Adrenal gland (tissue), 12 donors: Measurements from ENCODE around the gene XPA. TPM values are rescaled to one million over a fixed set of nuclear protein-coding genes. Genes with fewer than 3 reads are reported as not detected.

Source experiments
- DNase-seq, 7 donors: peaks; one replicate each; pipeline ENCODE4 v3.0.0-alpha.2; 2019 to 2020
- H3K27ac ChIP-seq, 5 donors: fragments of 200-600 bp; sonication (generic) in 4 of 5; 1 replicate in 3 of 5; 2 replicates in 2 of 5; pipeline versions ENCODE4 v1.5.1 to v1.8.0; 2016 to 2020; ENCODE audit warnings: mild to moderate bottlenecking in 1 of 5
- H3K27me3 ChIP-seq: fragments of 200-600 bp; 2 replicates; pipeline ENCODE4 v1.8.0; 2021
- H3K36me3 ChIP-seq, 2 donors: fragments of 200-600 bp; replicated peaks in 1 of 2; 1 replicate in 1 of 2; 2 replicates in 1 of 2; pipeline versions ENCODE4 v1.5.1 to v1.8.0; 2018 to 2022
- H3K4me1 ChIP-seq, 2 donors: fragments of 200-600 bp; replicated peaks in 1 of 2; 1 replicate in 1 of 2; 2 replicates in 1 of 2; pipeline versions ENCODE4 v1.5.1 to v1.8.0; 2018 to 2021
- H3K4me3 ChIP-seq, 4 donors: fragments of 200-600 bp; sonication (generic) in 3 of 4; one replicate each; pipeline ENCODE4 v1.5.1; 2016 to 2018
- H3K9me3 ChIP-seq, 3 donors: fragments of 200-600 bp; sonication (generic) in 1 of 3; replicated peaks in 1 of 3; 1 replicate in 2 of 3; 2 replicates in 1 of 3; pipeline versions ENCODE4 v1.5.1 to v1.8.0; 2016 to 2021
- POLR2A ChIP-seq, 2 donors: fragments of 450-650 bp; IDR thresholded peaks; one replicate each; pipeline ENCODE4 v1.6.1; 2017; ENCODE audit warnings: antibody characterized with exemption in 2 of 2, mild to moderate bottlenecking in 2 of 2, moderate library complexity in 1 of 2
- WGBS, 4 donors: extraction: QIAGEN DNeasy Blood & Tissue Kit in 2 of 4; methylation state at CpG; one replicate each; pipeline versions ENCODE4 v1.1.5 to v1.1.7; 2013 to 2017; 5-methylcytosine and 5-hydroxymethylcytosine counted together
- intact Hi-C, 2 donors: fragments of 100-400 bp; cut with DNase I; formaldehyde crosslinking; loops; one replicate each; pipeline versions ENCODE4 v1.14.1 to v1.15.0; 2022 to 2023
- polyA plus RNA-seq, 3 donors: library from polyadenylated mRNA; stranded (reverse); fragments of 200-250 nt in 2 of 3; fragments of 350-450 nt in 1 of 3; fragmentation: Illumina TruSeq in 1 of 3; extraction: RNeasy Lipid Tissue Mini Kit (QIAGEN cat#74804) in 1 of 3; gene quantifications; one replicate each; pipeline ENCODE4 v1.2.3, GENCODE V29; 2013 to 2014
- total RNA-seq, 9 donors: library from RNA; depleted of rRNA in 4 of 9; stranded (reverse); fragments of >200 nt in 4 of 9; fragments of 120-200 nt in 1 of 9; fragmentation: NEBNext Ultra II Directional in 1 of 9; extraction: Animal tissue kit (Norgen Biotek cat#: 25700) in 1 of 9; gene quantifications; one replicate each; pipeline versions ENCODE4 v1.1.0 to v1.2.4, GENCODE V29; 2013 to 2023
- TF ChIP-seq, protein P1 (sequence below), 6 experiments: fragments of 450-650 bp in 4 of 6; fragments of 200-600 bp in 2 of 6; sonication (generic) in 1 of 6; IDR thresholded peaks; 1 replicate in 5 of 6; 2 replicates in 1 of 6; pipeline versions ENCODE4 v1.5.1 to v1.8.0; 2016 to 2021; ENCODE audit warnings: antibody characterized with exemption in 6 of 6, mild to moderate bottlenecking in 2 of 6, moderate library complexity in 1 of 6
- donor health status: healthy with polysubstance abuse.
- donor health status: Bipolar disorder and iron deficiency.
- donor health status: DM: yes; HTN: yes; CAD: no.
- donor health status: DM: no; HTN: no; CAD: no.
- donor health status: DM: no; HTN: no; CAD: no.
- donor health status: DM: yes; HTN: yes; CAD: no.

Gene XPA
- total and polyA plus RNA-seq, 12 donors = 7.5 to 21.0 (median 15.5) TPM

DNA sequence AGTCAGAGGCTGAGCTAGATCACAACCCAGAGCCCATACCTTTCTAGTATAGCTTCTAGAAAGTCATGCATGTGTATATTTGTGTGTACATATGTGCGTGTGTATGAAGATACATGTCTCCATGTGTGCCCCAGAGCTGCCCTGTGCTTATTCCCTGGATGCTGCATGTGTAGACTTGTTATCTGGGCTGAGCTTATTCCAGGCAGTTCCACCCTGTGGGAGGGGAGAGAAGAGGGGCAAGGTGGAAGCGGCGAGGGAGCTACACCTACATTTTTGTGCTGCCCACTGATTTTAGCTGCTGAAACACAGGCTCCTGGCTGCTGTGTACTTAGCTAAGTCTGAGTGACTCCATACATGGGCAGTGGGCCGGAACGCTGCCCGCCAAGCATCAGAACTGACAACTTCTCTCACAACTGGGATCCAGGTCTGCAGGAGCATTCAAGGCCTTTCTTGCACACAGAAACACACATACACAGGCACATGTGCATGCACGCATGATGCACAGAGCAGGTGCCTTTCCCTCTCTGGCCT lies 38.0 kb upstream of the XPA start:
- intact Hi-C loops = no loop called here
- peaks cover 11% of the 10 kb centered on the region for H3K27me3 ChIP-seq
- 84 to 100% (median 91%) methylated on average over 4 to 7 of the region's 7 CpGs for WGBS, 4 donors

DNA sequence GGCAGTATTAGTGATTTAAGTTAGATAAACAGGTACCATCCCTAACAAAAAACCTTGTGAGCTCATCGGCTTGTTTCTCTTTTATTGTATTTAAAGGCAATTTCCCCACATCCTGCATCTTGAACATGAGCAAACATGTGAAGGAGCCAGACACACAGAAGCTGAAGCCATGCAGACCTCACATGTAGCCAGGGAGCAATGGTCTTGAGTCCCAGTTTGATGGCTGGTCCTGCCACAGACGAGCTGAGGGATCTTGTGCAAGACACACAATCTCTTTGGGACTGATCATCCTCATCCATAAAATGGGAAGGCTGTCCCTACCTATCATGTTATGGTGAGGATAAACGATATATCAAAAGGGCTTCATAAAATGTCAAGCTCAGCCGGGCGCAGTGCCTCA lies 29.6 kb upstream of the XPA start:
- Histone ChIP-seq H3K27ac (no peak overlapping the region), H3K36me3 (no peaks in the 10 kb centered on the region), H3K9me3 (no peaks in the 10 kb centered on the region), H3K27me3 (no peaks in the 10 kb centered on the region), H3K4me1 (no peaks in the 10 kb centered on the region), H3K4me3 (no peak overlapping the region)
- WGBS, 4 donors = 78 to 85% (median 84%) methylated on average over 5 of the region's 5 CpGs
- intact Hi-C loops = no loop called here
- TF ChIP-seq POLR2A (IDR thresholded peaks at IDR 0.05) = no peak
- TF ChIP-seq, protein P1, sequence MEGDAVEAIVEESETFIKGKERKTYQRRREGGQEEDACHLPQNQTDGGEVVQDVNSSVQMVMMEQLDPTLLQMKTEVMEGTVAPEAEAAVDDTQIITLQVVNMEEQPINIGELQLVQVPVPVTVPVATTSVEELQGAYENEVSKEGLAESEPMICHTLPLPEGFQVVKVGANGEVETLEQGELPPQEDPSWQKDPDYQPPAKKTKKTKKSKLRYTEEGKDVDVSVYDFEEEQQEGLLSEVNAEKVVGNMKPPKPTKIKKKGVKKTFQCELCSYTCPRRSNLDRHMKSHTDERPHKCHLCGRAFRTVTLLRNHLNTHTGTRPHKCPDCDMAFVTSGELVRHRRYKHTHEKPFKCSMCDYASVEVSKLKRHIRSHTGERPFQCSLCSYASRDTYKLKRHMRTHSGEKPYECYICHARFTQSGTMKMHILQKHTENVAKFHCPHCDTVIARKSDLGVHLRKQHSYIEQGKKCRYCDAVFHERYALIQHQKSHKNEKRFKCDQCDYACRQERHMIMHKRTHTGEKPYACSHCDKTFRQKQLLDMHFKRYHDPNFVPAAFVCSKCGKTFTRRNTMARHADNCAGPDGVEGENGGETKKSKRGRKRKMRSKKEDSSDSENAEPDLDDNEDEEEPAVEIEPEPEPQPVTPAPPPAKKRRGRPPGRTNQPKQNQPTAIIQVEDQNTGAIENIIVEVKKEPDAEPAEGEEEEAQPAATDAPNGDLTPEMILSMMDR (IDR thresholded peaks at IDR 0.05) = no peak
- no peak for DNase-seq

More for the DNA sequence above, 38.0 kb upstream of the XPA start:
- Histone ChIP-seq H3K27ac (no peak overlapping the region), H3K9me3 (no peaks in the 10 kb centered on the region), H3K36me3 (no peaks in the 10 kb centered on the region), H3K4me3 (no peak overlapping the region), H3K4me1 (no peaks in the 10 kb centered on the region)
- DNase-seq = no peak
- TF ChIP-seq POLR2A (IDR thresholded peaks at IDR 0.05) = no peak
- TF ChIP-seq, protein P1 (IDR thresholded peaks at IDR 0.05) = no peak

DNA sequence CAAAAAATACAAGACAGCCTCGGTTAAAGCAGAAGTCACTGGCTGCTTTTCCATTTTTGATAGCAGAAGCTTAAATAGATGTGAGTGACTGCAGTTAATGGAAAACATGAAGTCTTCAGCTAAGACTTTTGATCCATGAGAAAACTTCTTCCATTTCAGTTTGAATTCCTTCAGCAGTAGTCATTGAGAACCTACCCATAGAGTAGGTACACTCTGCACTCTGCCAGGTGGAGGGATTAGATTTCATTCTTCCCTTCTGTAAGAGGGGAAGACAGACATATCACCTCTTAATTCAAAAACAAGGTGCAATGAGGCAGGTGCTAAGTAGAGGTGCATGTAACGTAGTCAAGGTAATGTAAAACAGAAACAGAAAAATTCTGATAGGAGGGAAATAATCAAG lies 26.7 kb upstream of the XPA start:
- H3K4me1 ChIP-seq = no peaks in the 10 kb centered on the region
- H3K9me3 ChIP-seq = no peaks in the 10 kb centered on the region
- H3K27me3 ChIP-seq = no peaks in the 10 kb centered on the region
- DNase-seq = no peak
- intact Hi-C loops = no loop called here
- TF ChIP-seq, protein P1 (IDR thresholded peaks at IDR 0.05) = no peak
- TF ChIP-seq POLR2A (IDR thresholded peaks at IDR 0.05) = no peak
- no peaks in the 10 kb centered on the region for H3K36me3 ChIP-seq
- 55 to 67% (median 63%) methylated on average over 2 of the region's 2 CpGs for WGBS, 4 donors
- H3K27ac ChIP-seq = no peak overlapping the region
- no peak overlapping the region for H3K4me3 ChIP-seq

DNA sequence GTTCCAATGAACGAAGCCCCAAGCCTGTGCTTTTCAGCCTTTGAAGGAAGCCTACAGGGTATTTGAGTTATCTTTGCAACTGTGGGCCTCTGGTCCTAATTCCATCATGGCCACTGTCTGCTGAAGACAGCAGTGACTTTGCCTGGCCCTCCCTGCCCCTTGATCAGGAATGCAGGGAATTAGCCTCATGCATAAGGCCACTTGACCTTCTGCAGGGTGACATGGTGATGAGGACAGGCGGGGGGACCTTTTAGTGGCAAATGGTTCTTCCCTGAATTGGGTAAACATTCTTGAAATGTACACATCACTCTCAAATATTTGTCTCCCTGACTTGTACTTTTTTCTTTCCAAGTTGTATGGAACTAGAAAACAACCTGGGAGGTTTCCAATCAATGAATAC lies 25.2 kb upstream of the XPA start:
- no peak for TF ChIP-seq POLR2A (IDR thresholded peaks at IDR 0.05)
- TF ChIP-seq, protein P1 (IDR thresholded peaks at IDR 0.05) = no peak
- Histone ChIP-seq H3K27me3 (no peaks in the 10 kb centered on the region), H3K4me3 (no peak overlapping the region), H3K4me1 (no peaks in the 10 kb centered on the region), H3K36me3 (no peaks in the 10 kb centered on the region), H3K9me3 (no peaks in the 10 kb centered on the region), H3K27ac (no peak overlapping the region)
- WGBS, 4 donors = 56 to 75% (median 61%) methylated on average over 2 of the region's 2 CpGs
- no peak for DNase-seq
- intact Hi-C loops = no loop called here
